ENCODE measurements around the gene GFOD2. TPM values are rescaled to one million over a fixed set of nuclear protein-coding genes. Genes with fewer than 3 reads are reported as not detected.

GFOD2 gene
- polyA plus RNA-seq, 3 donors: 23.6 to 26.2 (median 24.6) TPM

GRCh38 chr16:67645397-67646121 is 73.6 kb downstream of the GFOD2 start:
- DNase-seq: no peak

- no peak for DNase-seq
Observed at GRCh38 chr16:67644038-67644437, 75.1 kb downstream of the GFOD2 start.

GRCh38 chr16:67641779-67642708 is 77.1 kb downstream of the GFOD2 start:
- no peak for DNase-seq

GRCh38 chr16:67637625-67638024 is 81.5 kb downstream of the GFOD2 start:
- no peak for DNase-seq

GRCh38 chr16:67636713-67637112 is 82.4 kb downstream of the GFOD2 start:
- no peak for DNase-seq

- DNase-seq: no peak
Observed at GRCh38 chr16:67632415-67633172, 86.5 kb downstream of the GFOD2 start.

- DNase-seq: no peak
Observed at GRCh38 chr16:67628216-67628615, 90.9 kb downstream of the GFOD2 start.

Other genes with a start within 250 kb of the GFOD2 start
- 100 to 1,000 TPM in 1 of 3 donors, 10 to 100 TPM in 2; 81.3 to 100 (median 90.2) TPM for gene ATP6V0D1, start 238.2 kb downstream of the GFOD2 start, polyA plus RNA-seq (ENCODE audit: insufficient read length in 3 of 3)
- under 1 TPM in 2 of 3 donors, not detected in 1; 0.40 to 0.91 TPM for gene AGRP, start 235.8 kb downstream of the GFOD2 start, polyA plus RNA-seq (ENCODE audit: insufficient read length in 3 of 3)
- gene RIPOR1, start 190.5 kb downstream of the GFOD2 start, polyA plus RNA-seq (ENCODE audit: insufficient read length in 3 of 3): 100 to 1,000 TPM; 135 to 155 (median 147) TPM
- 10 to 100 TPM; 71.9 to 78.4 (median 75.6) TPM for gene CTCF, start 156.8 kb downstream of the GFOD2 start, polyA plus RNA-seq (ENCODE audit: insufficient read length in 3 of 3)
- gene CARMIL2, start 74.2 kb downstream of the GFOD2 start, polyA plus RNA-seq (ENCODE audit: insufficient read length in 3 of 3): 1 to 10 TPM in 2 of 3 donors, under 1 TPM in 1; 0.95 to 2.1 (median 1.3) TPM
- gene ACD, start 59.1 kb downstream of the GFOD2 start, polyA plus RNA-seq (ENCODE audit: insufficient read length in 3 of 3): 10 to 100 TPM; 23.7 to 31.6 (median 26.6) TPM
- 1 to 10 TPM; 3.5 to 3.9 (median 3.6) TPM for gene PARD6A, start 58.4 kb downstream of the GFOD2 start, polyA plus RNA-seq (ENCODE audit: insufficient read length in 3 of 3)
- gene ENKD1, start 52.6 kb downstream of the GFOD2 start, polyA plus RNA-seq (ENCODE audit: insufficient read length in 3 of 3): 10 to 100 TPM; 26.7 to 36.6 (median 29.2) TPM
- gene C16orf86, start 52.5 kb downstream of the GFOD2 start, polyA plus RNA-seq (ENCODE audit: insufficient read length in 3 of 3): 1 to 10 TPM; 4.2 to 5.0 (median 4.8) TPM
- gene RANBP10, start 87.2 kb upstream of the GFOD2 start, polyA plus RNA-seq (ENCODE audit: insufficient read length in 3 of 3): 10 to 100 TPM; 24.4 to 31.6 (median 30.9) TPM
- gene TSNAXIP1, start 87.6 kb upstream of the GFOD2 start, polyA plus RNA-seq (ENCODE audit: insufficient read length in 3 of 3): 1 to 10 TPM; 6.9 to 9.9 (median 8.9) TPM
- gene THAP11, start 123.0 kb upstream of the GFOD2 start, polyA plus RNA-seq (ENCODE audit: insufficient read length in 3 of 3): 10 to 100 TPM; 30.9 to 39.5 (median 33.4) TPM
- 100 to 1,000 TPM; 122 to 133 (median 127) TPM for gene NUTF2, start 127.6 kb upstream of the GFOD2 start, polyA plus RNA-seq (ENCODE audit: insufficient read length in 3 of 3)
- 10 to 100 TPM; 52.1 to 59.4 (median 57.7) TPM for gene CENPT, start 128.4 kb upstream of the GFOD2 start, polyA plus RNA-seq (ENCODE audit: insufficient read length in 3 of 3)
- gene EDC4, start 153.7 kb upstream of the GFOD2 start, polyA plus RNA-seq (ENCODE audit: insufficient read length in 3 of 3): 10 to 100 TPM; 91.3 to 99.6 (median 95.2) TPM
- 1 to 10 TPM in 1 of 3 donors, under 1 TPM in 2; 0.51 to 1.8 (median 0.98) TPM for gene NRN1L, start 165.6 kb upstream of the GFOD2 start, polyA plus RNA-seq (ENCODE audit: insufficient read length in 3 of 3)
- 10 to 100 TPM; 38.0 to 42.6 (median 41.5) TPM for gene PSKH1, start 173.9 kb upstream of the GFOD2 start, polyA plus RNA-seq (ENCODE audit: insufficient read length in 3 of 3)
- 10 to 100 TPM in 1 of 3 donors, 1 to 10 TPM in 2; 8.4 to 10.3 (median 9.2) TPM for gene CTRL, start 212.5 kb upstream of the GFOD2 start, polyA plus RNA-seq (ENCODE audit: insufficient read length in 3 of 3)
- gene PSMB10, start 217.5 kb upstream of the GFOD2 start, polyA plus RNA-seq (ENCODE audit: insufficient read length in 3 of 3): 10 to 100 TPM; 28.2 to 30.8 (median 30.1) TPM
- 10 to 100 TPM; 18.0 to 27.4 (median 26.8) TPM for gene LCAT, start 224.8 kb upstream of the GFOD2 start, polyA plus RNA-seq (ENCODE audit: insufficient read length in 3 of 3)
- gene SLC12A4, start 249.3 kb upstream of the GFOD2 start, polyA plus RNA-seq (ENCODE audit: insufficient read length in 3 of 3): 10 to 100 TPM; 30.1 to 40.9 (median 40.9) TPM